OCI-LY1 (cell line): Measurements from ENCODE around the gene SLC5A1.
"Not testable (repeated sequence)": the region's sequence is repeated elsewhere in the genome, so short reads cannot be mapped to it uniquely, and the experiment has no call there.

Experiments used
- H2AFZ ChIP-seq: fragments of 200-600 bp; sonication (generic), shearing (Covaris generic); 2 replicates; pipeline ENCODE4 v1.6.0; 2014; ENCODE audit warnings: antibody characterized with exemption, mild to moderate bottlenecking, low read length
- H3F3A ChIP-seq: fragments of 200-600 bp; sonication (generic), shearing (Covaris generic); 2 replicates; pipeline ENCODE4 v1.6.0; 2014; ENCODE audit warnings: mild to moderate bottlenecking, antibody characterized with exemption, low read length, moderate library complexity; ENCODE audit not compliant: insufficient read depth
- H3K27ac ChIP-seq: fragments of 200-600 bp; sonication (generic); 2 replicates; pipeline ENCODE4 v1.5.1; 2014; ENCODE audit warnings: low read length, mixed run types, mild to moderate bottlenecking, low read depth; ENCODE audit not compliant: poor library complexity, severe bottlenecking
- H3K27me3 ChIP-seq: fragments of 200-600 bp; sonication (generic); 2 replicates; pipeline ENCODE4 v1.6.0; 2014; ENCODE audit warnings: antibody characterized with exemption, mild to moderate bottlenecking, low read length, moderate library complexity; ENCODE audit not compliant: insufficient read depth
- H3K36me3 ChIP-seq: fragments of 200-600 bp; sonication (generic); 2 replicates; pipeline ENCODE4 v1.6.1; 2014; ENCODE audit warnings: mild to moderate bottlenecking, antibody characterized with exemption, low read length, moderate library complexity, mixed read lengths; ENCODE audit not compliant: insufficient read depth
- H3K4me1 ChIP-seq: fragments of 200-600 bp; sonication (generic); 2 replicates; pipeline ENCODE4 v1.5.1; 2014; ENCODE audit warnings: mild to moderate bottlenecking, low read length, moderate library complexity; ENCODE audit not compliant: insufficient read depth, severe bottlenecking
- H3K4me2 ChIP-seq: fragments of 200-600 bp; sonication (generic), shearing (Covaris generic); 2 replicates; pipeline ENCODE4 v1.6.1; 2014; ENCODE audit warnings: low read length
- H3K4me3 ChIP-seq: fragments of 200-600 bp; sonication (generic); 2 replicates; pipeline ENCODE4 v1.5.1; 2014; ENCODE audit warnings: low read length, low read depth, mild to moderate bottlenecking, mixed read lengths; ENCODE audit not compliant: poor library complexity, severe bottlenecking
- H3K79me2 ChIP-seq: fragments of 200-600 bp; shearing (Covaris generic); 2 replicates; pipeline ENCODE4 v1.6.1; 2016; ENCODE audit warnings: mixed run types, low read length, mixed read lengths; ENCODE audit not compliant: insufficient read depth
- H3K9ac ChIP-seq: fragments of 200-600 bp; sonication (generic), shearing (Covaris generic); 2 replicates; pipeline ENCODE4 v1.6.1; 2014; ENCODE audit warnings: mild to moderate bottlenecking, low read length, mixed read lengths
- H3K9me2 ChIP-seq: fragments of 200-600 bp; sonication (generic), shearing (Covaris generic); 2 replicates; pipeline ENCODE4 v1.6.1; 2014; ENCODE audit warnings: low read depth, mild to moderate bottlenecking, low read length, mixed read lengths
- H3K9me3 ChIP-seq: fragments of 200-600 bp; shearing (Covaris generic); 2 replicates; pipeline ENCODE4 v1.6.1; 2014; ENCODE audit warnings: low read length, mixed read lengths
- H4K20me1 ChIP-seq: fragments of 200-600 bp; sonication (generic), shearing (Covaris generic); 2 replicates; pipeline ENCODE4 v1.6.0; 2016; ENCODE audit warnings: mild to moderate bottlenecking, low read length; ENCODE audit not compliant: insufficient read depth
- EZH2 ChIP-seq: fragments of 200-600 bp; sonication (generic), shearing (Covaris generic); IDR thresholded peaks from 2 replicates; pipeline ENCODE4 v1.8.0; 2017; ENCODE audit warnings: borderline replicate concordance, mixed run types, mild to moderate bottlenecking, antibody characterized with exemption, low read length, moderate library complexity, mixed read lengths
- TF ChIP-seq, protein P1 (sequence below): fragments of 200-600 bp; sonication (generic), shearing (Covaris generic); IDR thresholded peaks from 2 replicates; pipeline ENCODE4 v1.5.1; 2017; ENCODE audit warnings: mild to moderate bottlenecking, antibody characterized with exemption, low read length, moderate library complexity, mixed read lengths

The SLC5A1 gene

DNA sequence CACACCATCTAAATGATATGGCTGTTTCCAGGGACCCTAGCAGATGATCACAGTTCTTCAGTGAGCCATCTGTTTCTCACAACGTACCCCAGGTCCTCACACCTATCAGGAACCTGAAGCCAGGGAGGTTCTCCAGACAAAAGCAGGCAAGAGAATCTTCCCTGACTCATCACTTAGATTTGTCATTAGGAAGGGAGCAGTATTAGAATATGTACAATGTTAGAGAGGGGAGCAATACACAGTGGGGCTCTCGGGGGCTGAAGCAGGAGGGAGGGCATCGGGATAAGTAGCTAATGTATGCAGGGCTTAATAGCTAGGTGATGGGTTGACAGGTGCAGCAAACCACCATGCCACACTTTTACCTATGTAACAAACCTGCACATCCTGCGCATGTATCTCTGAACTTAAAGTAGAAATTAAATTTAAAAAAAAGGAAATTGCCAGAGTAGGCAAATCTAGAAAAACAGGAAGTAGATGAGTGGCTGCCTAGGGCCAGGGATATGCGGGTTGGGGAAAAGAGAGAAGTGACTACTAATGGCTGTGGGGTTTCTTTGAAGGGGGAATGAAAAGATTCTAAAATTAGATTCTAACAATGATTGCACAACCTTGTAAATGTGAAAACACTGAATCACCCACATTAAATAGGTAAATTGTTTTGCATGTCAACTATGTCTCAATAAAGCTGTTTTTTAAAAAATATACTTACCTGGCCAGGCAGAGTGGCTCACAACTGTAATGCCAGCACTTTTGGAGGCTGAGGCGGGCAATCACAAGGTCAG lies 101.6 kb downstream of the SLC5A1 start:
- Histone ChIP-seq H3K27ac (no peak overlapping the region), H3K4me3 (no peak overlapping the region), H3K36me3 (no peaks in the 10 kb centered on the region), H3K79me2 (no peaks in the 10 kb centered on the region), H3K27me3 (no peaks in the 10 kb centered on the region), H4K20me1 (no peaks in the 10 kb centered on the region), H3K4me2 (no peak overlapping the region), H3K9me3 (no peaks in the 10 kb centered on the region), H3F3A (no peaks in the 10 kb centered on the region), H2AFZ (no peak overlapping the region), H3K9me2 (no peaks in the 10 kb centered on the region), H3K4me1 (peaks cover 3% of the 10 kb centered on the region), H3K9ac (no peak overlapping the region)
- TF ChIP-seq EZH2: no peak
- TF ChIP-seq, protein P1, sequence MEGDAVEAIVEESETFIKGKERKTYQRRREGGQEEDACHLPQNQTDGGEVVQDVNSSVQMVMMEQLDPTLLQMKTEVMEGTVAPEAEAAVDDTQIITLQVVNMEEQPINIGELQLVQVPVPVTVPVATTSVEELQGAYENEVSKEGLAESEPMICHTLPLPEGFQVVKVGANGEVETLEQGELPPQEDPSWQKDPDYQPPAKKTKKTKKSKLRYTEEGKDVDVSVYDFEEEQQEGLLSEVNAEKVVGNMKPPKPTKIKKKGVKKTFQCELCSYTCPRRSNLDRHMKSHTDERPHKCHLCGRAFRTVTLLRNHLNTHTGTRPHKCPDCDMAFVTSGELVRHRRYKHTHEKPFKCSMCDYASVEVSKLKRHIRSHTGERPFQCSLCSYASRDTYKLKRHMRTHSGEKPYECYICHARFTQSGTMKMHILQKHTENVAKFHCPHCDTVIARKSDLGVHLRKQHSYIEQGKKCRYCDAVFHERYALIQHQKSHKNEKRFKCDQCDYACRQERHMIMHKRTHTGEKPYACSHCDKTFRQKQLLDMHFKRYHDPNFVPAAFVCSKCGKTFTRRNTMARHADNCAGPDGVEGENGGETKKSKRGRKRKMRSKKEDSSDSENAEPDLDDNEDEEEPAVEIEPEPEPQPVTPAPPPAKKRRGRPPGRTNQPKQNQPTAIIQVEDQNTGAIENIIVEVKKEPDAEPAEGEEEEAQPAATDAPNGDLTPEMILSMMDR: no peak

DNA sequence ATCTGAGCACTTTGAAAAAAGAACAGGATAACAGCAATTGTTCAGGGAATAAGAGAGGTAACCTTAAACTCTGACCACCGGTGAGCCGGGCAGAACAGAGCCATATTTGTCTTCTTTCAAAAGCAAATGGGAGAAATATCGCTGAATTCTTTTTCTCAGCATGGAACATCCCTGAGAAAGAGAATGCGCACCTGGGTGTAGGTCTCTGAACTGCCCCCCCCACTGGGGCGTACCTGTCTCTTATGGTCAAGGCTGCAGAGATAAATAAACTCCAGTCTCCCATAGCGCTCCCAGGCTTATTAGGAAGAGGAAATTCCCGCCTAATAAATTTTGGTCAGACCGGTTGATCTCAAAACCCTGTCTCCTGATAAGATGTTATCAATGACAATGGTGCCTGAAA lies 104.1 kb downstream of the SLC5A1 start:
- not testable (repeated sequence) for H3K27me3 ChIP-seq, H3K9me3 ChIP-seq, H3K27ac ChIP-seq, H3K79me2 ChIP-seq, H4K20me1 ChIP-seq, H3K4me1 ChIP-seq, H3F3A ChIP-seq, H2AFZ ChIP-seq, H3K4me2 ChIP-seq, H3K9me2 ChIP-seq, H3K9ac ChIP-seq, H3K36me3 ChIP-seq, H3K4me3 ChIP-seq

DNA sequence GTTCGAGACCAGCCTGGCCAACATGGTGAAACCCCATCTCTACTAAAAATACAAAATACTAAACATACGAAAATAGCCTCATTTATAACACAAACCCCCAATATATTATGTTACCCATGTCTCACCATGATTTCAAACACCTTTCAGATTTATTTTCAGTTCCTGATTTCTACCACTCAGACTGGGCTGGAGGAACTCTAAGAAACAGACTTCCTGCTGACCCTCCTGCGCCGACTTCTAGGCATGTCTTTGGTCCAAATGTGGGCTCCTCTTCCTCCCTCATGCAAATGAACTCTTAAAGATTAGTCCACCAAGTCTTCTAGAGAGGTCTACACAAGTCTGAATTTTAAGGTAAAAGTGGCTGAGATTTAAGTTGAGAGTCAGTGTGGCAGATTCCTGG lies 105.3 kb downstream of the SLC5A1 start:
- H2AFZ ChIP-seq, H3K9me3 ChIP-seq, H3K27ac ChIP-seq, H3K9ac ChIP-seq, H3K4me1 ChIP-seq, H3K79me2 ChIP-seq, H3K4me2 ChIP-seq, H3F3A ChIP-seq, H3K4me3 ChIP-seq, H3K9me2 ChIP-seq, H4K20me1 ChIP-seq, H3K27me3 ChIP-seq, H3K36me3 ChIP-seq: not testable (repeated sequence)

DNA sequence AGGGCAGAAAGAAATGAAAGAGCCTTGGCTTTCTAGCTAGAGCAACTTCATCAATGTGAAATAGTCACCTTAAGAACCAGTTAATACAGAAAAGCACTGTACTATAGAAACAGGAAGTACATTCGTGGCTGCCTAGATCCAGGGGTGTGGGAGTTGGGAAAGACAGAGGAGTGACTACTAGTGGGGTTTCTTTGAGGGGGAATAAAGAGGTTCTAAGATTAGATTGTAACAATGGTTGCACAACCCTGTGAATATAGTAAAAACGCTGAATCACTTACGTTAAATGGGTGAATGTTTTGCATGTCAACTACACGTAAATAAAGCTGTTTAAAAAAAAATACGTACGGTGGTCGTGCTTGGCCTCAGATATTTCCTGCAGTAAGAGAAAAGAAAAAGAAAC lies 107.6 kb downstream of the SLC5A1 start:
- not testable (repeated sequence) for H3K4me1 ChIP-seq, H3K4me2 ChIP-seq, H4K20me1 ChIP-seq, H3K9me2 ChIP-seq, H3K27ac ChIP-seq, H3K9ac ChIP-seq, H3F3A ChIP-seq, H2AFZ ChIP-seq, H3K79me2 ChIP-seq, H3K4me3 ChIP-seq, H3K36me3 ChIP-seq, H3K9me3 ChIP-seq, H3K27me3 ChIP-seq

DNA sequence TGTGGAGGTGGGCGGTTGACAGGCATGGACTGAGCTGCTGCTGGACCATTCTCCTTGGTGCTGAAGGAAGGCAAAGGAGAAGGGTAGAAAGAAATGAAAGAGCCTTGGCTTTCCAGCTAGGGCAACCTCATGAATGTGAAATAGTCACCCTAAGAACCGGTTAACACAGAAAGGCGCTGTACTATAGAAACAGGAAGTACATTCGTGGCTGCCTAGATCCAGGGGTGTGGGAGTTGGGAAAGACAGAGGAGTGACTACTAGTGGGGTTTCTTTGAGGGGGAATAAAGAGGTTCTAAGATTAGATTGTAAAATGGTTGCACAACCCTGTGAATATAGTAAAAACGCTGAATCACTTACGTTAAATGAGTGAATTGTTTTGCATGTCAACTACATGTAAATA lies 108.6 kb downstream of the SLC5A1 start:
- H3K9me3 ChIP-seq, H3K4me1 ChIP-seq, H3K9me2 ChIP-seq, H3K79me2 ChIP-seq, H3K4me2 ChIP-seq, H3K27ac ChIP-seq, H3K4me3 ChIP-seq, H2AFZ ChIP-seq, H3K27me3 ChIP-seq, H3K36me3 ChIP-seq, H3F3A ChIP-seq, H4K20me1 ChIP-seq, H3K9ac ChIP-seq: not testable (repeated sequence)

DNA sequence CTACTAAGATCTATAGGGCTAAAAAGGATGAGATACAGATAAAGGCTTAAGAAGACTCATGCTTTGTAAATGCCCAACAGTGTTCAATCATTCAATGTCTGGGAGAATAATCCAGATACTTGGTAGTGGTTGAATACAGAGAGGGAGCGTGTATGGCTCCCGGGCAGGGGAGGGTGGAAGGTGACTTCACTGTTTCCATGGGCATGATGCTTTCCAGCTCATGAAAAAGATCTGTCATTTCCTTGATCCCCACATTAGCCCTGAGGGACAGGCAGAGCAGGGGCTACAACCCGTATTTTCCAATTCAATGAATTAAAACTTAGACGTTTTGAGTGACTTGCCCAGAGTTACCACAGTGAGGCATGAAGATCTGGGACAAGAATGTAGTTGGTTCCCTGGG lies 111.7 kb downstream of the SLC5A1 start:
- H3K9me3 ChIP-seq, H3K36me3 ChIP-seq, H3F3A ChIP-seq, H3K4me2 ChIP-seq, H3K4me1 ChIP-seq, H3K9me2 ChIP-seq, H3K27ac ChIP-seq, H3K4me3 ChIP-seq, H2AFZ ChIP-seq, H3K79me2 ChIP-seq, H3K9ac ChIP-seq, H3K27me3 ChIP-seq, H4K20me1 ChIP-seq: not testable (repeated sequence)

DNA sequence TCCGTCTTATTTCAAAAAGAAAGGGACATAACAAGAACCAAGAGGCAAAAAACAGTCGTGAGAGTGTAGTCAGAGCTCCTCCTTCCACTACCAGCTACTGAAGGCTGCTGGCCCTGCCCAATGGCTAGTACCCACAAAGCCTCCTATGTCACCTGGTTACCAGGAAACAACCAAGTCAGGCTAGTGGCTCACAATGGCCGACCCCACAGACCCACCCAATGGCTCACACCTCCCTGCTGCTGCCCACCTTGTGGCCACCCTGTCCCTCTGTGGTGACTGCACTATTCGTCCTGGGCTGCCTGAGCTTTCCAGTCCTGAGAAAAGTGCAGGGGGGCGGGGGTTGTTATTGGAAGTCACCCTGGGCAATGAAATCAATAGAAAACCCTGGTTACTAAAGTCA lies 114.6 kb downstream of the SLC5A1 start:
- not testable (repeated sequence) for H2AFZ ChIP-seq, H3K27ac ChIP-seq, H3K9ac ChIP-seq, H3K4me1 ChIP-seq, H3K27me3 ChIP-seq, H3K9me2 ChIP-seq, H3F3A ChIP-seq, H3K4me3 ChIP-seq, H3K79me2 ChIP-seq, H3K4me2 ChIP-seq, H3K36me3 ChIP-seq, H3K9me3 ChIP-seq, H4K20me1 ChIP-seq
